Measurements from ENCODE around the gene EIF5A.

The EIF5A gene

GRCh38 chr17:7285679-7286078, 21.7 kb upstream of the EIF5A start:
- no peak for DNase-seq (ENCODE audit: low read depth)

- DNase-seq (ENCODE audit: low read depth), result no peak
Observed at GRCh38 chr17:7289256-7290032, 18.0 kb upstream of the EIF5A start.

GRCh38 chr17:7290166-7290565, 17.3 kb upstream of the EIF5A start:
- DNase-seq (ENCODE audit: low read depth), result no peak

- DNase-seq (ENCODE audit: low read depth), result no peak
Observed at GRCh38 chr17:7290685-7291084, 16.7 kb upstream of the EIF5A start.

- no peak for DNase-seq (ENCODE audit: low read depth)
Observed at GRCh38 chr17:7292194-7292593, 15.2 kb upstream of the EIF5A start.

- no peak for DNase-seq (ENCODE audit: low read depth)
Observed at GRCh38 chr17:7292729-7293128, 14.7 kb upstream of the EIF5A start.

- no peak for DNase-seq (ENCODE audit: low read depth)
Observed at GRCh38 chr17:7293159-7293558, 14.3 kb upstream of the EIF5A start.

GRCh38 chr17:7293816-7294613, 13.4 kb upstream of the EIF5A start:
- no peak for DNase-seq (ENCODE audit: low read depth)

- DNase-seq (ENCODE audit: low read depth), result peak; percentile 47
Observed at GRCh38 chr17:7294614-7295153, 12.7 kb upstream of the EIF5A start, which contains the start of gene YBX2. YBX2 (minus strand) TSS chr17:7294639; CDS start chr17:7294500, 139 bp downstream.

- DNase-seq (ENCODE audit: low read depth), result no peak
Observed at GRCh38 chr17:7295230-7296180, 11.9 kb upstream of the EIF5A start.

- DNase-seq (ENCODE audit: low read depth), result peak; percentile 56
Observed at GRCh38 chr17:7296189-7296861, 11.1 kb upstream of the EIF5A start.

GRCh38 chr17:7304179-7304578, 3.2 kb upstream of the EIF5A start:
- DNase-seq (ENCODE audit: low read depth), result no peak

GRCh38 chr17:7307686-7308624, 527 bp downstream of the EIF5A start:
- no peak for DNase-seq (ENCODE audit: low read depth)

GRCh38 chr17:7308625-7309433, 1.4 kb downstream of the EIF5A start:
- DNase-seq (ENCODE audit: low read depth), result peak; percentile 81

- no peak for DNase-seq (ENCODE audit: low read depth)
Observed at GRCh38 chr17:7309628-7310027, 2.2 kb downstream of the EIF5A start.

- no peak for DNase-seq (ENCODE audit: low read depth)
Observed at GRCh38 chr17:7311110-7311705, 3.8 kb downstream of the EIF5A start.

- DNase-seq (ENCODE audit: low read depth), result no peak
Observed at GRCh38 chr17:7312432-7313087, 5.1 kb downstream of the EIF5A start.

Data from activated T-cell treated with anti-CD3 and anti-CD28 coated beads for 24 hours (primary cell).